NCI-H774 (cell line): ENCODE data around the gene KRTAP4-3.
"Not testable (repeated sequence)": the region's sequence is repeated elsewhere in the genome, so short reads cannot be mapped to it uniquely, and the experiment has no call there.

Experiments
- DNase-seq: peaks from one replicate; lab custom pipeline; 2025; lab: John Stamatoyannopoulos, UW

KRTAP4-3 gene

DNA sequence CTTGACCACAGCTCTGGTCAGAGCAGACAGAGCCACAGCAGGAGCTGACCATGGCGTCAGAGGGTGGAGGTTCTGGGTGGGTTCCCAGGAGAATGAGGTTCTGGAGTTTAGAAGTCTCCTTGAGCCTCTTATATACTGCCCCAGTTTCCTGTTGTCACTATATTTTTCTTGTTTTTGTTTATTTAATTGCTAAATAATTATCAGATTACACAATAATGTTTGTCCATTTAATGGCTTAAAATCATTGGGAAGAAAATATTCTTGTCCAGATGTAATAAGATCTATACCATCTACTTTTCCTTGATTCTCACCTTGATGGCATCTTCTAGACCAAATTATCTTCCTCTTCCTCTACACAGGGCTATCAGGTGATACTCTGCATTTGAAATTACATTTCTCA, at the start of gene KRTAP4-3:
Gene KRTAP4-3 (minus strand): TSS at position 101 of the 400 bp plus-strand sequence. CDS start 49 bp downstream, at position 52.
- no peak for DNase-seq

GRCh38 chr17:41215681-41216080, 47.7 kb upstream of the KRTAP4-3 start:
- no peak for DNase-seq

GRCh38 chr17:41212524-41213169, 44.6 kb upstream of the KRTAP4-3 start:
- peak; percentile 94 for DNase-seq

GRCh38 chr17:41211845-41212466, 43.9 kb upstream of the KRTAP4-3 start:
- peak; percentile 87 for DNase-seq

GRCh38 chr17:41199421-41200078, 31.5 kb upstream of the KRTAP4-3 start:
- no peak for DNase-seq

DNA sequence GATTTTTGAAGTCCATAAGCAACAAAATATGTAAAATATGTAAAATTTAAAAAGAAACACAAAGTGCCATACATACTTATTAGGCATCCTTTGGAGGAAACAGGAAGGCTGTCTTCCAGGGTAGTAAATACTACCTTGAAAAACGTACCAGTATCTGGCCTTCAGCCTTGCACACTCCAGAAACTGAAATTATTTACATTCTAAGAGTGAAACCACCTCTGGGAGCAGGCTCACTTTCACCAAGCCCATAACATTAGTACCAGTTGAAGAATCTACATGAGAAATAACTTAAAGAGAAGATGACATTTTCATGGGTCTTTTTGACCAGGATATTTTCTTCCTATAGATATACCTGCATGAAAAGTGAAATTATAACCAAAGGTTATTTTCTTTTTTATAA, 28.0 kb upstream of the KRTAP4-3 start:
- no peak for DNase-seq

DNA sequence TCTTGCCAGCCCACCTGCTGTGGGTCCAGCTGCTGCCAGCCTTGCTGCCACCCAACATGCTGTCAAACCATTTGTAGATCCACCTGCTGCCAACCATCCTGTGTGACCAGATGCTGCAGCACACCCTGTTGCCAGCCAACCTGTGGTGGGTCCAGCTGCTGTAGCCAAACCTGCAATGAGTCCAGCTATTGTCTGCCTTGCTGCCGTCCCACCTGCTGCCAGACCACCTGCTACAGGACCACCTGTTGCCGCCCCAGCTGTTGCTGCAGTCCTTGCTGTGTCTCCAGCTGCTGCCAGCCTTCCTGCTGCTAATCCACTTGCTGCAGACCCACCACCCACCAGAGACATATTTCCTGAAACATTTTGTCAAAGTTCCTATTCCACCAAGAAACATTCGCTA, 22.3 kb upstream of the KRTAP4-3 start:
- peak; percentile 37 for DNase-seq

DNA sequence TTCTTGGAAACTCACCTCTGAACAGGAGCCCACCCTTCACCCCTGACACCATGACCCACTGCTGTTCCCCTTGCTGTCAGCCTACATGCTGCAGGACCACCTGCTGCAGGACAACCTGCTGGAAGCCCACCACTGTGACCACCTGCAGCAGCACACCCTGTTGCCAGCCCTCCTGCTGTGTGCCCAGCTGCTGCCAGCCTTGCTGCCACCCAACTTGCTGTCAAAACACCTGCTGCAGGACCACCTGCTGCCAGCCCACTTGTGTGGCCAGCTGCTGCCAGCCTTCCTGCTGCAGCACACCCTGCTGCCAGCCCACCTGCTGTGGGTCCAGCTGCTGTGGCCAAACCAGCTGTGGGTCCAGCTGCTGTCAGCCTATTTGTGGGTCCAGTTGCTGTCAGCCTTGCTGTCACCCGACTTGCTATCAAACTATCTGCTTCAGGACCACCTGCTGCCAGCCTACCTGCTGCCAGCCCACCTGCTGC, 21.9 kb upstream of the KRTAP4-3 start, which contains the start of gene KRTAP9-1:
Gene KRTAP9-1 (plus strand): TSS at position 51 of the 482 bp plus-strand sequence. CDS start 0 bp downstream, at position 51.
- DNase-seq = not testable (repeated sequence)

GRCh38 chr17:41186872-41187271, 18.9 kb upstream of the KRTAP4-3 start:
- DNase-seq = no peak

DNA sequence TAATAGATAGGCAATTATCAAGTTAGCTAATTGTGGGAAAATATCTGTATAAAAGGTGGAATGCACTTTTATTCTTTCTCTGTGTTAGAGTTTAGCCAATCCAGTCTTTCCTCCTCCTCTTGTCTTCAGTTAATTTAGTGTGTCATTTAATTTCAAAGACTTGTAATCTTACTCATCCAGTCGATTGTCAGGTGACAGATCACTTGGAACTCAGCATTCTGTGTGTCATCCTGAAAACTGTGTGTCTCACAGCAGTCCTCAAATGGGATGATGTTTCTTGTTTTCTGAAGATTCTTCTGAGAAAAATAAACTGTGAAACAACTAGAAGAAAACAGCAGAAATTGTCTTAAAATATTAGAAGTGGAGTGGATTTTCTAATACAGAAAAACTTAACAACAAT, 17.0 kb upstream of the KRTAP4-3 start:
- no peak for DNase-seq

DNA sequence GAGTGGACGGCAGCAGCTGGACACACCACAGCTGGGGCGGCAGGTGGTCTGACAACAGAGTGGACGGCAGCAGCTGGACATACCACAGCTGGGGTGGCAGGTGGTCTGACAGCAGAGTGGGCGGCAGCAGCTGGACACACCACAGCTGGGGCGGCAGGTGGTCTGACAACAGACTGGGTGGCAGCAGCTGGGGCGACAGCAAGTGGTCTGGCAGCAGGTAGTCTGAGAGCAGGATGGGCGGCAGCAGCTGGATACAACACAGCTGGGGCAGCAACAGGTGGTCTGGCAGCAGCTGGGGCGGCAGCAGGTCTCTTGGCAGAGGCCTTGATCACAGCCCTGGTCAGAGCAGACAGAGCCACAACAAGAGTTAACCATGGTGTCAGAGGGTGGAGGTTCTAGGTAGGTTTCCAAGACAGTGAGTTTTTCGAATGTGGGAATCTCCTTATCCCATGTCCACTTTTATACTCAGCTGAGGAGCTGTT, 16.5 kb upstream of the KRTAP4-3 start, which contains the start of gene KRTAP4-1:
Gene KRTAP4-1 (minus strand): TSS at position 432 of the 482 bp plus-strand sequence. CDS start 57 bp downstream, at position 375.
- no peak for DNase-seq

- no peak for DNase-seq
Measured at GRCh38 chr17:41178843-41179616, 11.0 kb upstream of the KRTAP4-3 start.

- DNase-seq = no peak
Measured at GRCh38 chr17:41178341-41178740, 10.3 kb upstream of the KRTAP4-3 start.

DNA sequence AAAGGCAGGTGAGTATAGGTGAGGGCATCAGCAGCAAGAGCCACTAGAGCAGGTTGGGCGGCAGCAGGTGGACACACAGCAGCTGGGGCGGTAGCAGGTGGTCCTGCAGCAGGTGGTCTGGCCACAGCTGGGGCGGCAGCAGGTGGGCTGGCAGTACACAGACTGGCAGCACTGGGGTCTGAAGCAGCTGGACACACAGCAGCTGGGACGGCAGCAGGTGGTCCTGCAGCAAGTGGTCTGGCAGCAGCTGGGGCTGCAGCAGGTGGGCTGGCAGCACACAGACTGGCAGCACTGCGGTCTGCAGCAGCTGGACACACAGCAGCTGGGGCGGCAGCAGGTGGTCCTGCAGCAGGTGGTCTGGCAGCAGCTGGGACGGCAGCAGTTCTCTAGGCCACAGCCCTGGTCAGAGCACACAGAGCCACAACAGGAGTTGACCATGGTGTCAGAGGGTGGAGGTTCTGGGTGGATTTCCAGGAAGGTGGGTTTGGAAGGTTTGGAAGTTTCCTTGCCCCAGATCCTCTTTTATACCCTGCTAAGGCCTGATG, 9.8 kb upstream of the KRTAP4-3 start, which contains the start of gene KRTAP4-2:
Gene KRTAP4-2 (minus strand): TSS at position 495 of the 545 bp plus-strand sequence. CDS start 57 bp downstream, at position 438.
- no peak for DNase-seq

DNA sequence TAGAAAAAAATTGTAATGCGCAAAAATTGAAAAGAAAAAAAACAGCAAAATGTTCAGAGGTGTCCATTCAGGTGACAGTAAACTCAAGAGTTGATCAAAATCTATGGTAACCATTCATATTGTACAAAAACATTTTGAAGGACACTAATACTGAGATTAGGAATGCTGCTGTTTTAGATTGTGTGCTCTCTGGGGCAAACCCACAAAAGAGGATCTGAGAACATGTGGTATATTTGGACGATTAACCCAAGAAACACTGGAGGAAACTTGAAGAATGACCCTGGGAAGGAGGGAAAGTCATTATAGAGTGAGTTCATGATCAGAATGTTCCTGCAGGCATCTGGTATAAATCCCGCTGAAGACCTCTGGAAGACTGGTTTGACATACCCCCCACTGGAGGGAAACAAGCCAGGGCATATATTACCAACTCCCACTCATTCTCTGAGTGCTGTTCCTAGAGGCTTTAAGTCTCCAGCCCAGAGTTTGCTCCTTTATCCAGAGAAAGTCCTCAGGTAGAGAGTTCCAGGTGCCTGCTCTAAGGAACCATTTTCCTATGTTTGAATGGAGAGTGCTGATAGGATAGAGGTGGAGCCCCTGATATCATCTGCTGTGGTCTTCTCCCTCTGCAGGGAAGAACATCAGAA, 8.8 kb upstream of the KRTAP4-3 start:
- no peak for DNase-seq

DNA sequence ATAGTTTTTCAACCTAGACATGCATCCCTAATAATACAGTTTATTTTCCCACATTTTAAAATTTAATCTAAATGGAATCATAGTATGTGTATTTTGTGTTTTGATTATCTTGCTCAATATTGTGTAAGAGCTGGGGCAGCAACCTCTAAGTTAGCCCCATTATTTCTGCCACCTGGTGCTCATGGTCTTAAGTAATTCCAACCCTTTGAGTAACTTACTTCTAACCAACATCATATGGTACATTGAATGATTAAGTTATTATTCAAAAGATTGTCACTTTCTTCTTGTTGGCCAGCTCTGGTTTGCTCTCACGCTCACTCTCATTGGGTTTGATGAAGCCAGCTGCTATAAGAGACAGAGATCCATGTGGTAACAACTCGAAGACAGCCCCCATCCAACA, 3.9 kb upstream of the KRTAP4-3 start:
- no peak for DNase-seq

DNA sequence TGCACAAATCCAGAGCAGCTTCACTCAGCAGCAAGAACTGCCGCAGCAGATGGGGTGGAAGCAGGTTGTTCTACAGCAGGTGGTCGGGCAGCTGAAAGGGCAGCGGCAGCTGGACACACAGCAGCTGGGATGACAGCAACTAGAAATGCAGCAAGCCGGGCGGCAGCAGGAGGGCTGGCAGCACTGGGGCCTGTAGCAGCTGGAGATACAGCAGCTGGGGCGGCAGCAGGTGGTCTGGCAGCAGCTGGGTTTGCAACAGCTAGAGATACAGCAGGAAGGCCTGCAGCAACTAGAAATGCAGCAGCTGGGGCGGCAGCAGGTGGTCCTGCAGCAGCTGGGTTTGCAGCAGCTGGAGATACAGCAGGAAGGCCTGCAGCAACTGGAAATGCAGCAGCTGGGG, 460 bp downstream of the KRTAP4-3 start:
- DNase-seq = peak; percentile 74

- DNase-seq = no peak
Measured at GRCh38 chr17:41163828-41164227, 4.2 kb downstream of the KRTAP4-3 start.

DNA sequence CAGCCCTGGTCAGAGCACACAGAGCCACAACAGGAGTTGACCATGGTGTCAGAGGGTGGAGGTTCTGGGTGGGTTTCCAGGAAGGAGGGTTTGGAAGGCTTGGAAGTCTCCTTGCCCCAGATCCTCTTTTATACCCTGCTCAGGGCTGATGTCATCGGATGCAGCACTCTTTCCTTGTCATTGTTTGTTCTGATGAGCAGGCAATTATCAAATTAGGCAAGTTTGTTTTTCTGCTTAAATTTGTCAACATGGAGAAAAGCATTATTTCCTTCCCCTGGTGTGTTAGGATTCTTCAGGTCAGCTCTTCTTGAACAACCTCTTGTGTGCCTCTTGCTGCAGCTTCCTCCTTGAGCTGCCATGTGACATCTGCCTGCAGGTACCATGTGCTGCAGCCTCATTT, 7.4 kb downstream of the KRTAP4-3 start, which contains the start of gene KRTAP4-4:
Gene KRTAP4-4 (minus strand): TSS at position 101 of the 400 bp plus-strand sequence. CDS start 57 bp downstream, at position 44.
- no peak for DNase-seq

- DNase-seq = not testable (repeated sequence)
Measured at GRCh38 chr17:41160190-41160589, 7.8 kb downstream of the KRTAP4-3 start.

DNA sequence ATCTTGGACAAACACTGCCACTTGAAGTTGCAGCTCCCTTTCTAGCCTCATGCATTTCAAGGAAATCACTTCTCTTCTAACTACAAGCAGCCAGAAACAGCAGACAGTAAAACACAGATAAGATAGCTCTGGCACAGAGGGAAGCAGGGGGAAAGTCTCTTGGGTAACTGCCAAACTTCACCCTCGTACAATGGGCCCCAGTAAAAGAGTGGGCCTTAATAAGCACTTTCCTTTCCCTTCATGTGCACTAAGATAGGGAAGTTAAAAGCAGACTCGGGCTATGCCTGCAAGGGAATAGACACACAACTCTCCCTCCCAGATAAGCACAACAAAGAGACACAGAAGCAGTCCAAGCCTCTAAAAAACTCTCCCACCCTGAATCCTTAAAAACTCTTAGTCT, 14.2 kb downstream of the KRTAP4-3 start:
- DNase-seq = no peak
